Stimulated activated CD4-positive, alpha-beta T cell treated with anti-CD3 and anti-CD28 coated beads, Interleukin-4, amount 100 ng/mL, for 1 hour (primary cell): ENCODE measurements around the gene LMO3.

ENCODE experiments used
- DNase-seq: peaks from one replicate; pipeline ENCODE4 v3.0.0-alpha.2; 2020

The LMO3 gene

GRCh38 chr12:16599081-16599480, 6.9 kb downstream of the LMO3 start:
- DNase-seq, result no peak

- DNase-seq, result no peak
Observed at GRCh38 chr12:16594797-16595196, 11.2 kb downstream of the LMO3 start.

GRCh38 chr12:16593546-16593945, 12.4 kb downstream of the LMO3 start:
- DNase-seq, result no peak

GRCh38 chr12:16590645-16591044, 15.3 kb downstream of the LMO3 start:
- DNase-seq, result no peak

- no peak for DNase-seq
Observed at GRCh38 chr12:16588812-16589211, 17.1 kb downstream of the LMO3 start.

- DNase-seq, result no peak
Observed at GRCh38 chr12:16587514-16587913, 18.4 kb downstream of the LMO3 start.

GRCh38 chr12:16587110-16587453, 18.9 kb downstream of the LMO3 start:
- DNase-seq, result no peak

- DNase-seq, result no peak
Observed at GRCh38 chr12:16586350-16587109, 19.4 kb downstream of the LMO3 start.

- no peak for DNase-seq
Observed at GRCh38 chr12:16585781-16586180, 20.2 kb downstream of the LMO3 start.

- no peak for DNase-seq
Observed at GRCh38 chr12:16583969-16584745, 21.8 kb downstream of the LMO3 start.

GRCh38 chr12:16581416-16581815, 24.5 kb downstream of the LMO3 start:
- no peak for DNase-seq

- no peak for DNase-seq
Observed at GRCh38 chr12:16579041-16579440, 26.9 kb downstream of the LMO3 start.

- DNase-seq, result no peak
Observed at GRCh38 chr12:16573398-16574077, 32.4 kb downstream of the LMO3 start.

- DNase-seq, result no peak
Observed at GRCh38 chr12:16568873-16569272, 37.1 kb downstream of the LMO3 start.

- DNase-seq, result no peak
Observed at GRCh38 chr12:16564675-16565074, 41.3 kb downstream of the LMO3 start.

GRCh38 chr12:16563504-16563903, 42.5 kb downstream of the LMO3 start:
- no peak for DNase-seq

- DNase-seq, result no peak
Observed at GRCh38 chr12:16562921-16563320, 43.0 kb downstream of the LMO3 start.

- DNase-seq, result no peak
Observed at GRCh38 chr12:16562435-16562834, 43.5 kb downstream of the LMO3 start.

- DNase-seq, result no peak
Observed at GRCh38 chr12:16560273-16560672, 45.7 kb downstream of the LMO3 start.

- DNase-seq, result no peak
Observed at GRCh38 chr12:16555630-16556029, 50.3 kb downstream of the LMO3 start.

GRCh38 chr12:16553457-16553856, 52.5 kb downstream of the LMO3 start:
- DNase-seq, result no peak

GRCh38 chr12:16552301-16552700, 53.7 kb downstream of the LMO3 start:
- no peak for DNase-seq

- DNase-seq, result no peak
Observed at GRCh38 chr12:16545836-16546235, 60.1 kb downstream of the LMO3 start.

GRCh38 chr12:16542586-16542985, 63.4 kb downstream of the LMO3 start:
- DNase-seq, result no peak
